ENCODE measurements around the gene FRMD4A. TPM values are rescaled to one million over a fixed set of nuclear protein-coding genes. Genes with fewer than 3 reads are reported as not detected.

Gene FRMD4A
- total and polyA plus RNA-seq, 2 of the 4 experiments (the other 2 are of a cell fraction) = 30.3 to 68.8 TPM

GRCh38 chr10:13791483-13791882 lies 539.2 kb downstream of the FRMD4A start:
- WGBS, 2 experiments (ENCODE audit: extremely low coverage in 2 of 2, insufficient read length in 1 of 2) = 100% methylated on average over 4 of the region's 4 CpGs; no CpG with 5 or more reads in 1 of the 2 experiments
- H3K14ac ChIP-seq (replicated peaks; ENCODE audit: low read depth, low read length) = no peak overlapping the region
- no peaks in the 10 kb centered on the region for H3K9me3 ChIP-seq (ENCODE audit: control insufficient read depth, insufficient read depth, low read length)
- H3K18ac ChIP-seq (ENCODE audit: low read depth, low read length) = no peak overlapping the region
- H2BK5ac ChIP-seq (ENCODE audit: low read depth, low read length, poor library complexity, severe bottlenecking) = no peak overlapping the region
- POLR2A ChIA-PET (ENCODE audit: unreplicated experiment) = no interaction called here
- ATAC-seq (ENCODE audit: low read depth) (no peak), DNase-seq (no peak)
- peaks cover 21% of the 10 kb centered on the region for H3K4me1 ChIP-seq (ENCODE audit: control insufficient read depth, insufficient read depth, low read length)
- H3K23ac ChIP-seq (ENCODE audit: low read depth, low read length) = no peak overlapping the region
- dilution Hi-C loops (cut with HindIII; ENCODE audit: low sequenced_read_pairs, unreplicated experiment) = no loop called here
- CTCF ChIA-PET = interaction anchor here (1.1 kb wide), 1 partner anchor 13 kb away, joined by 4 read pairs; no protein-coding TSS in a partner anchor
- BruUV-seq (replicated peaks) = no TSS peak
- no peak for TF ChIP-seq ELK1 (IDR thresholded peaks at IDR 0.05; ENCODE audit: borderline replicate concordance, low read depth, low read length)
- no peak for TF ChIP-seq RCOR1 (IDR thresholded peaks at IDR 0.05; ENCODE audit: insufficient replicate concordance, low read length)
- TF ChIP-seq SMC3 (IDR thresholded peaks at IDR 0.05; ENCODE audit: low read depth, low read length) = no peak
- TF ChIP-seq FOS (IDR thresholded peaks at IDR 0.05; ENCODE audit: low read depth, low read length) = no peak
- no peak for TF ChIP-seq POLR2A (IDR thresholded peaks at IDR 0.05; ENCODE audit: low read depth, low read length)
- no peak for TF ChIP-seq NFE2L2 (IDR thresholded peaks at IDR 0.05; ENCODE audit: low read depth, low read length)
- no peak for TF ChIP-seq CEBPB (IDR thresholded peaks at IDR 0.05; ENCODE audit: low read depth, low read length)
- TF ChIP-seq RFX5 (IDR thresholded peaks at IDR 0.05; ENCODE audit: low read depth, low read length) = no peak
- no peak for TF ChIP-seq MAFK (IDR thresholded peaks at IDR 0.05; ENCODE audit: low read depth, low read length)
- TF ChIP-seq MXI1 (IDR thresholded peaks at IDR 0.05; ENCODE audit: borderline replicate concordance, low read depth, low read length) = no peak
- TF ChIP-seq BHLHE40 (IDR thresholded peaks at IDR 0.05; ENCODE audit: low read depth, low read length) = no peak
- H3K4me3 ChIP-seq (ENCODE audit: insufficient read depth, low read depth, low read length) = no peak overlapping the region
- H3K9ac ChIP-seq (ENCODE audit: low read depth, low read length) = no peak overlapping the region
- H4K5ac ChIP-seq (ENCODE audit: low read depth, low read length) = no peak overlapping the region
- H4K20me1 ChIP-seq (ENCODE audit: insufficient read depth, low read length) = no peaks in the 10 kb centered on the region
- H2AK9ac ChIP-seq (replicated peaks; ENCODE audit: low read depth, low read length, poor library complexity) = no peak overlapping the region
- H3K4me2 ChIP-seq (ENCODE audit: low read depth, low read length) = no peak overlapping the region
- H3K27me3 ChIP-seq (ENCODE audit: control insufficient read depth, insufficient read depth, low read length) = no peaks in the 10 kb centered on the region
- H2BK120ac ChIP-seq (ENCODE audit: low read depth, low read length) = no peak overlapping the region
- no peak overlapping the region for H3K4ac ChIP-seq (ENCODE audit: low read depth, low read length)
- peak overlapping the region; percentile 14; the same call in 1 of the 2 replicates for H2AK5ac ChIP-seq (ENCODE audit: low read depth, low read length)
- peaks cover 19% of the 10 kb centered on the region for H3K36me3 ChIP-seq (ENCODE audit: control insufficient read depth, insufficient read depth, low read length)
- no peak overlapping the region for H2AFZ ChIP-seq (replicated peaks; ENCODE audit: low read length, poor library complexity)
- H3K27ac ChIP-seq (ENCODE audit: insufficient read depth, low read length) = no peak overlapping the region
- in situ Hi-C loops (cut with MboI; ENCODE audit: low sequenced_read_pairs) = loop anchor here (10.0 kb wide), 1 partner anchor 693 kb away; no protein-coding TSS in a partner anchor
- H4K8ac ChIP-seq (ENCODE audit: low read depth in 2 of 2, low read length in 2 of 2) = no peak overlapping the region
- H4K91ac ChIP-seq (ENCODE audit: insufficient read depth, low read depth, low read length) = no peak overlapping the region
- no peak overlapping the region for H2BK15ac ChIP-seq (ENCODE audit: low read depth, low read length)
- H3K56ac ChIP-seq (ENCODE audit: extremely low read depth, insufficient read depth, low read length) = no peak overlapping the region
- H3K79me1 ChIP-seq (ENCODE audit: low read depth in 1 of 2, low read length in 2 of 2) = peaks cover 0 to 45% of the 10 kb centered on the region in 2 experiments; a peak in 3 of 4 replicates
- intact Hi-C loops (cut with micrococcal nuclease) = no loop called here
- no peak overlapping the region for H2BK20ac ChIP-seq (ENCODE audit: low read depth, low read length)
- H3K9me1 ChIP-seq (ENCODE audit: insufficient read depth, low read length) = peaks cover 15% of the 10 kb centered on the region

Data from IMR-90 (cell line).